ENCODE data around the gene FOXL2NB. TPM values are rescaled to one million over a fixed set of nuclear protein-coding genes. Genes with fewer than 3 reads are reported as not detected.

FOXL2NB gene
- total RNA-seq, 4 donors from 2014 or later, result not detected

DNA sequence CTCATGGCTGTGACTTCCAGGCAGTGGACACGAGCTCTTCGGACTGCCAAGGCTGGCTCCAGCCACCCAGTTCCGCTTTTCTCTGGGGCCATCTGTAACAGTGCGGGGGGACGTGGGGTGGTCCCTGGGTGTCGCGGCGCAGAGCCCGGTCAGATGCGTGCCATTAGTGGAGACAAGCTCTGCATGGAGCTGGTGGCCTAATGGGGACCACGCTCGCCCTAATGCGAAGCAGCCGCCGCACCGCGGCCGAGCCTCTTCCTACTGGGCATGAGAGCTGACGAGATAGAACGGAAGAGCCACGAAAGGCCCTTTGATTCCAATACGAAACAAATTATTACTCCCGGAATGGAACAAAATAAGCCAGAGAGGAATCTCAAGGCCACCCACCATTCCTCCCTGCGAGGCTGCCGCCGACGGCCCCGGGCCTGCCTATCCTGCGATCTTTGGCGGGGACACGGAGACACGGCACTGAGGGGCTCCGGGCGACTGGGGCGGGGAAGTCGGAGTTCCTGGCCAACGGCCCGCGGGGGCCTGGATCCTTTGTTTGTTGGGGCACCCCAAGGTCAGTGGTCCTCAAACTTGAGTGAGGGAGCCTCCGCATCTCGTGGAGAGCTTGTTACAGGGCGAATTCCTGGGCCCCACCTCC, 18.2 kb upstream of the FOXL2NB start:
- in situ Hi-C loops (cut with MboI; ENCODE audit: low pct_ligation_motif_present in 1 of 4, low pct_unique_long_range_greater_than_20kb in 1 of 4, low sequenced_read_pairs in 3 of 4), result loop anchor here (10.0 to 25.0 kb wide), 4 partner anchors 334 to 517 kb away; partner anchors contain the start of genes MRPS22 (in 2 of the 4) and CEP70 (in 1 of the 4)

DNA sequence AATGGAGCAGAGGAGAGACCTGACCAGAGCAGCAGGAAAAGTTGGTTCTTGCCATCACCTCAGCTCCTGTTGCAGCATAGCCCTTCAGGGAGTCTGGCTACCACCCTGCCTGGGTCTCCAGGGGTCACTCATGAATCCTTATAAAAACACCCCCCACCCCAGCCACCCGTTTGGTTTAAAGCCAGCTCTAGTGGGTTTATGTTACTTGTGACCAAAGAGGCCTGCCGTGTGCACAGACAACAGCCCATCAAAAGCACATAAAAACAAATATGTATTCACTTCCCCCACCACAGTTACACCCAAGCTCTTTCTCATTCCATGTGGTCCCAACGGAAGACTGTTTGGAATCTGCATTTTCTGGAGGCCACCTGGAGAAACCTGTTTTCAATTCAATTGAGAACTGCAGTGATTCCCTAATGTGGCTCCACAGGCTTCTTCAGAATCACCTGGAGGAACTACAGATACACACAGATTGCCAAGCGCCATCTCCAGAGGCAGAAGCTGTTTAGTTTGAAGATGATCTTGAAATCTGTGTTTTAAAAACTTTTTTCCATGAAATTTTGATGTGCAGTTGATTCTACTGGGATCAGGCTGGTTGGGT, 13.8 kb upstream of the FOXL2NB start:
- H3K9me3 ChIP-seq, result no peaks in the 10 kb centered on the region
- H3K4me3 ChIP-seq, result no peak overlapping the region
- in situ Hi-C loops (cut with MboI; ENCODE audit: low pct_ligation_motif_present in 1 of 4, low pct_unique_long_range_greater_than_20kb in 1 of 4, low sequenced_read_pairs in 3 of 4), result loop anchor here (10.0 to 25.0 kb wide), 5 partner anchors 338 to 521 kb away; partner anchors contain the start of genes MRPS22 (in 2 of the 4) and CEP70 (in 1 of the 4)
- no peaks in the 10 kb centered on the region for H3K36me3 ChIP-seq
- no peak for DNase-seq
- TF ChIP-seq, protein P1, sequence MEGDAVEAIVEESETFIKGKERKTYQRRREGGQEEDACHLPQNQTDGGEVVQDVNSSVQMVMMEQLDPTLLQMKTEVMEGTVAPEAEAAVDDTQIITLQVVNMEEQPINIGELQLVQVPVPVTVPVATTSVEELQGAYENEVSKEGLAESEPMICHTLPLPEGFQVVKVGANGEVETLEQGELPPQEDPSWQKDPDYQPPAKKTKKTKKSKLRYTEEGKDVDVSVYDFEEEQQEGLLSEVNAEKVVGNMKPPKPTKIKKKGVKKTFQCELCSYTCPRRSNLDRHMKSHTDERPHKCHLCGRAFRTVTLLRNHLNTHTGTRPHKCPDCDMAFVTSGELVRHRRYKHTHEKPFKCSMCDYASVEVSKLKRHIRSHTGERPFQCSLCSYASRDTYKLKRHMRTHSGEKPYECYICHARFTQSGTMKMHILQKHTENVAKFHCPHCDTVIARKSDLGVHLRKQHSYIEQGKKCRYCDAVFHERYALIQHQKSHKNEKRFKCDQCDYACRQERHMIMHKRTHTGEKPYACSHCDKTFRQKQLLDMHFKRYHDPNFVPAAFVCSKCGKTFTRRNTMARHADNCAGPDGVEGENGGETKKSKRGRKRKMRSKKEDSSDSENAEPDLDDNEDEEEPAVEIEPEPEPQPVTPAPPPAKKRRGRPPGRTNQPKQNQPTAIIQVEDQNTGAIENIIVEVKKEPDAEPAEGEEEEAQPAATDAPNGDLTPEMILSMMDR (IDR thresholded peaks at IDR 0.05), result no peak
- TF ChIP-seq POLR2AphosphoS5 (IDR thresholded peaks at IDR 0.05) (no peak), POLR2A (IDR thresholded peaks at IDR 0.05) (no peak), EP300 (IDR thresholded peaks at IDR 0.05; ENCODE audit: low read depth) (no peak)
- WGBS, 2 donors (ENCODE audit: low coverage in 1 of 2), result 62 to 72% methylated on average over 3 to 4 of the region's 4 CpGs
- intact Hi-C loops (cut with DNase I; ENCODE audit: low total_unique reads), result no loop called here
- H3K27me3 ChIP-seq, result peaks cover 46% of the 10 kb centered on the region
- H3K4me1 ChIP-seq, result peaks cover 9 to 26% (median 24%) of the 10 kb centered on the region in 4 donors
- H3K27ac ChIP-seq, result no peak overlapping the region

More for the DNA sequence above, 18.2 kb upstream of the FOXL2NB start:
- Histone ChIP-seq H3K4me3 (no peak overlapping the region), H3K9me3 (no peaks in the 10 kb centered on the region), H3K27ac (no peak overlapping the region), H3K4me1 (no peaks in the 10 kb centered on the region), H3K27me3 (peaks cover 3% of the 10 kb centered on the region), H3K36me3 (no peaks in the 10 kb centered on the region)
- DNase-seq, result no peak
- TF ChIP-seq POLR2AphosphoS5 (IDR thresholded peaks at IDR 0.05) (no peak), POLR2A (IDR thresholded peaks at IDR 0.05) (no peak), EP300 (IDR thresholded peaks at IDR 0.05; ENCODE audit: low read depth) (no peak)
- TF ChIP-seq, protein P1 (IDR thresholded peaks at IDR 0.05), result no peak
- intact Hi-C loops (cut with DNase I; ENCODE audit: low total_unique reads), result no loop called here
- 93 to 100% methylated on average over 9 to 42 of the region's 42 CpGs for WGBS, 2 donors (ENCODE audit: low coverage in 1 of 2)

DNA sequence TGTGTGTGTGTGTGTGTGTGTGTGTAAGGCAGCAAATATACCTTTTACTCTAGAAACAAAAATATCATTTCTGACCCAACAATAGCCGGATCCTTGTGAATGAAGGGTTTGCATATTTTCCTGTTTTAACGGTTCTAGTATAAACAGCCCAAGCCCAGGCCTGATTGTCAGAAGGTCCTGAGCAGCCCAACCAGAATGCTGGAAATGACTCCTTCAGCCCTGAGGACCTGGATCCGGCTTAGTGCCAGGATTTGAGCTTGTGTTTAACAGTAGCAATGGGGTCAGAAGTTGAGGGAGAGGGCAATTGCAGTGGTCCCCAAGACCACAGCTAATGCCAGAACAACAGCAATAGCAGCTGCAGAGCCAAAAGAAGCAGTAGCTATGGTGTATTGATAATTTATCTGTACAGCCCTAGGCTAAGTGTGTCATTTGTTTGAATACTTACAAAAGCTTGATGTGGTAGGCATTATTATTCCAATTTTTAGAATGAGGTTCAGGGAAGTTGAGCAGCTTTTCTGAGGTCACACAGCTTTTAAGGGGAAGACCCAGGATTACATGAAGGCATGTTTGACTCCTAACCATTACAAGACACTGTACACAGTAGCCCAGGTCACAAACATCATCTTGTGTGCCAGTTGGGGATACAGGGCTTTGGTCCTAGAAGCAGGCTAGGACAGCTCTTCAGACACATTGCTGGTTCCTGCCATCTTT, 12.9 kb upstream of the FOXL2NB start:
- Histone ChIP-seq H3K4me1 (peaks cover 10 to 35% (median 29%) of the 10 kb centered on the region in 4 donors), H3K36me3 (no peaks in the 10 kb centered on the region), H3K27ac (no peak overlapping the region), H3K4me3 (no peak overlapping the region), H3K9me3 (no peaks in the 10 kb centered on the region), H3K27me3 (peaks cover 55% of the 10 kb centered on the region)
- intact Hi-C loops (cut with DNase I; ENCODE audit: low total_unique reads) (no loop called here), in situ Hi-C loops (cut with MboI; ENCODE audit: low pct_ligation_motif_present in 1 of 4, low pct_unique_long_range_greater_than_20kb in 1 of 4, low sequenced_read_pairs in 3 of 4) (loop anchor here (10.0 to 25.0 kb wide), 5 partner anchors 339 to 522 kb away; partner anchors contain the start of genes MRPS22 (in 2 of the 4) and CEP70 (in 1 of the 4))
- DNase-seq, result no peak
- WGBS, 2 donors (ENCODE audit: low coverage in 1 of 2), result 64 to 71% methylated on average over 3 of the region's 3 CpGs
- no peak for TF ChIP-seq POLR2A (IDR thresholded peaks at IDR 0.05)
- TF ChIP-seq, protein P1 (IDR thresholded peaks at IDR 0.05), result no peak
- no peak for TF ChIP-seq POLR2AphosphoS5 (IDR thresholded peaks at IDR 0.05)
- TF ChIP-seq EP300 (IDR thresholded peaks at IDR 0.05; ENCODE audit: low read depth), result no peak

DNA sequence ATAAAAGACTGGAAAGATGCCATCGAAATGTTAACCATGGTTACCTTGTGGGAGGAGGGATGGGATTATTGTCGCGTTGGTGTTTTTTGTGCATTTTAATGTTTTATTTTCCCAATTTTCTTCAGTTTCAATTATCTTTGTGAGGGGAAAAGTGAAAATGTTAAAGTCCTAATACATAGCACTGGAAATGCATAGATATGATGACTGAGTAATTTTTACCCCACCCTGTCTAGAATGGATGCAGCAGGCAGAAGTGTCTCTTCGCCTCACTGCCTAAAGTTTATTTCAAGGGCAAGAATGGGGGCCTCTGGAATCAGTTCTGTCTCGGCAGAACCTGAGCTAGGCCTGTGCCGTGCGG, 11.5 kb upstream of the FOXL2NB start:
- peaks cover 16 to 44% (median 31%) of the 10 kb centered on the region in 4 donors for H3K4me1 ChIP-seq
- no peak overlapping the region for H3K27ac ChIP-seq
- in situ Hi-C loops (cut with MboI; ENCODE audit: low pct_ligation_motif_present in 1 of 4, low pct_unique_long_range_greater_than_20kb in 1 of 4, low sequenced_read_pairs in 3 of 4), result loop anchor here (10.0 to 25.0 kb wide), 5 partner anchors 341 to 523 kb away; partner anchors contain the start of genes MRPS22 (in 2 of the 4) and CEP70 (in 1 of the 4)
- H3K4me3 ChIP-seq, result peak overlapping the region in 1 of 4 donors; percentile 54
- intact Hi-C loops (cut with DNase I; ENCODE audit: low total_unique reads), result no loop called here
- DNase-seq, result no peak
- peaks cover 69% of the 10 kb centered on the region for H3K27me3 ChIP-seq
- TF ChIP-seq POLR2AphosphoS5 (IDR thresholded peaks at IDR 0.05) (no peak), EP300 (IDR thresholded peaks at IDR 0.05; ENCODE audit: low read depth) (no peak), POLR2A (IDR thresholded peaks at IDR 0.05) (no peak)
- TF ChIP-seq, protein P1 (IDR thresholded peaks at IDR 0.05), result no peak
- 61 to 92% methylated on average over 3 to 7 of the region's 7 CpGs for WGBS, 2 donors (ENCODE audit: low coverage in 1 of 2)
- no peaks in the 10 kb centered on the region for H3K36me3 ChIP-seq
- no peaks in the 10 kb centered on the region for H3K9me3 ChIP-seq

Measured in transverse colon (tissue), 4 donors.